ENCODE results near the gene COMMD10.

- TF ChIP-seq RAD21 (IDR thresholded peaks at IDR 0.05; ENCODE audit: low read length) (no peak), POLR2A (IDR thresholded peaks at IDR 0.05; ENCODE audit: low read depth, low read length) (no peak), ELK1 (IDR thresholded peaks at IDR 0.05; ENCODE audit: borderline replicate concordance, low read depth, low read length) (no peak), CTCF (conservative IDR thresholded peaks at IDR 0.05; ENCODE audit: low read depth, low read length) (no peak), MAZ (IDR thresholded peaks at IDR 0.05; ENCODE audit: borderline replicate concordance, low read depth, low read length) (no peak), CEBPB (IDR thresholded peaks at IDR 0.05; ENCODE audit: low read depth, low read length) (no peak), BHLHE40 (IDR thresholded peaks at IDR 0.05; ENCODE audit: low read depth, low read length) (no peak), MXI1 (IDR thresholded peaks at IDR 0.05; ENCODE audit: borderline replicate concordance, low read depth, low read length) (no peak), CHD1 (IDR thresholded peaks at IDR 0.05; ENCODE audit: low read depth, low read length) (no peak), SMC3 (IDR thresholded peaks at IDR 0.05; ENCODE audit: low read depth, low read length) (no peak), FOS (IDR thresholded peaks at IDR 0.05; ENCODE audit: low read depth, low read length) (no peak)
Observed at GRCh38 chr5:116291271-116291670, 206.4 kb downstream of the COMMD10 start.

Data from IMR-90 (cell line).